Kidney (tissue), 14 donors: ENCODE measurements around the gene CNOT1. TPM values are rescaled to one million over a fixed set of nuclear protein-coding genes. Genes with fewer than 3 reads are reported as not detected.

Experiments
- DNase-seq, 5 donors: peaks; one replicate each; pipeline ENCODE4 v3.0.0-alpha.2; 2013 to 2020
- FAIRE-seq: peaks from 2 replicates; lab custom pipeline; 2012; peaks lifted over from hg19 to GRCh38; lab: Jason Lieb, UNC
- H3K27ac ChIP-seq, 2 donors: one replicate each; pipeline ENCODE4 v1.7.0; 2013; ENCODE audit warnings: low read depth in 2 of 2, low read length in 2 of 2, inconsistent platforms in 1 of 2
- H3K27me3 ChIP-seq: one replicate; pipeline ENCODE4 v1.7.1; 2013; ENCODE audit warnings: low read length, inconsistent platforms; ENCODE audit not compliant: control insufficient read depth, insufficient read depth
- H3K36me3 ChIP-seq, 3 donors: one replicate each; pipeline versions ENCODE4 v1.7.0 to v1.7.1; 2013; ENCODE audit warnings: low read length in 3 of 3, control low read depth in 1 of 3, inconsistent platforms in 1 of 3; ENCODE audit not compliant: insufficient read depth in 3 of 3, control insufficient read depth in 2 of 3
- H3K4me1 ChIP-seq, 3 donors: one replicate each; pipeline versions ENCODE4 v1.7.0 to v1.7.1; 2013; ENCODE audit warnings: low read length in 3 of 3, inconsistent platforms in 1 of 3, low read depth in 1 of 3; ENCODE audit not compliant: control insufficient read depth in 2 of 3, insufficient read depth in 2 of 3
- H3K4me3 ChIP-seq, 3 donors: one replicate each; pipeline versions ENCODE4 v1.7.0 to v1.8.1; 2013; ENCODE audit warnings: low read length in 3 of 3, control low read depth in 1 of 3, inconsistent platforms in 1 of 3
- H3K9ac ChIP-seq, 3 donors: one replicate each; pipeline versions ENCODE4 v1.7.0 to v1.7.1; 2013; ENCODE audit warnings: low read length in 3 of 3, control low read depth in 1 of 3, inconsistent platforms in 1 of 3
- H3K9me3 ChIP-seq, 3 donors: one replicate each; pipeline versions ENCODE4 v1.7.0 to v1.7.1; 2013; ENCODE audit warnings: low read length in 3 of 3, control low read depth in 1 of 3, inconsistent platforms in 1 of 3; ENCODE audit not compliant: control insufficient read depth in 2 of 3, insufficient read depth in 1 of 3
- intact Hi-C: fragments of 100-400 bp; cut with DNase I; formaldehyde crosslinking; loops from one replicate; pipeline ENCODE4 v1.11.1; 2022
- polyA plus RNA-seq: library from polyadenylated mRNA; stranded (reverse); fragments of 350-450 nt; fragmentation: Illumina TruSeq; extraction: RNeasy Lipid Tissue Mini Kit (QIAGEN cat#74804); gene quantifications from one replicate; pipeline ENCODE4 v1.2.3, GENCODE V29; 2014; ENCODE audit warnings: low read depth, low replicate concordance; ENCODE audit not compliant: insufficient read depth
- total RNA-seq: library from RNA; stranded (reverse); fragmentation: NEBNext Ultra II Directional; extraction: Animal tissue kit (Norgen Biotek cat#: 25700); gene quantifications from one replicate; pipeline ENCODE4 v1.2.1, GENCODE V29; 2021
- TF ChIP-seq, protein P1 (sequence below): IDR thresholded peaks from 3 replicates; pipeline ENCODE4 v1.5.1; 2012; ENCODE audit warnings: mild to moderate bottlenecking, moderate library complexity, borderline replicate concordance; ENCODE audit not compliant: insufficient read depth; ENCODE audit errors: extremely low read depth
- donor health status: control.
- donor health status: control.
- donor health status: control.
- donor health status: control.
- donor health status: control.
- donor health status: DM: yes; HTN: yes; CAD: no.
- donor health status: Normal renal cell carcinoma (clear cell type).

Gene CNOT1
- total and polyA plus RNA-seq, 2 donors from 2014 or later: 54.8 to 147 TPM

DNA sequence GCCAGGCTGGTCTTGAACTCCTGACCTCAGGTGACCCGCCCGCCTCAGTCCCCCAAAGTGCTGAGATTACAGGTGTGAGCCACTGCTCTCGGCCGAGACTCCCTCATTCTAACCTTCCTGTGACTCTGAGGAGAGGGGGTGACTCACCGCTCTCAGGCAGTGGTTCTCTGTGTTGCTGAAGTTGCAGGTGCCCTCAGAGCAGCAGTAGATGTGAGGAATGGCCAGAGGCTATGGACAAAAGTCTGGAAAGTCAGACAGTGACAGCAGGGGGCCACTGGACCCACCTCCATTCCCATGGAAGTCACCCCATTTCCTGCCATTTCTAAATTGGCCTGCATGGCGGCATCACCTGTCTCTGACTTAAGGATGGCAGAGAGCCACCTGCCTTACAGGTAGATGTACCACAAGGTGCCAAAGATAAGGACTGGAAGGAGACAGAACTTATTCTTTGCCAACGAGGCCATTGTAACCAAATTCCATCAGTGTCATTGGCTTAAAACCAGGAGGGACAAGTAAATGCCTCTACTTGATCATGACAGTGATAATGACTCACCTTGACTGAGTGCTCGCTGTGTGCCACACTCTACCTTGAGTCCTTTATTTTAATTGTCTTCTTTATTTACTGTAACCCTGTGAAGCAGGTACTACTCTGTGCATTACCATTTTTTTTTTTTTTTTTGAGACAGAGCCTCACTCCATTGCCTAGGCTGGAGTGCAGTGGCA, 15.3 kb upstream of the CNOT1 start:
- no peak for FAIRE-seq
- Histone ChIP-seq H3K9me3 (no peaks in the 10 kb centered on the region), H3K27me3 (no peaks in the 10 kb centered on the region), H3K4me1 (no peaks in the 10 kb centered on the region), H3K36me3 (no peaks in the 10 kb centered on the region), H3K27ac (no peak overlapping the region), H3K9ac (no peak overlapping the region), H3K4me3 (no peak overlapping the region)
- intact Hi-C loops: no loop called here
- no peak for DNase-seq
- TF ChIP-seq, protein P1, sequence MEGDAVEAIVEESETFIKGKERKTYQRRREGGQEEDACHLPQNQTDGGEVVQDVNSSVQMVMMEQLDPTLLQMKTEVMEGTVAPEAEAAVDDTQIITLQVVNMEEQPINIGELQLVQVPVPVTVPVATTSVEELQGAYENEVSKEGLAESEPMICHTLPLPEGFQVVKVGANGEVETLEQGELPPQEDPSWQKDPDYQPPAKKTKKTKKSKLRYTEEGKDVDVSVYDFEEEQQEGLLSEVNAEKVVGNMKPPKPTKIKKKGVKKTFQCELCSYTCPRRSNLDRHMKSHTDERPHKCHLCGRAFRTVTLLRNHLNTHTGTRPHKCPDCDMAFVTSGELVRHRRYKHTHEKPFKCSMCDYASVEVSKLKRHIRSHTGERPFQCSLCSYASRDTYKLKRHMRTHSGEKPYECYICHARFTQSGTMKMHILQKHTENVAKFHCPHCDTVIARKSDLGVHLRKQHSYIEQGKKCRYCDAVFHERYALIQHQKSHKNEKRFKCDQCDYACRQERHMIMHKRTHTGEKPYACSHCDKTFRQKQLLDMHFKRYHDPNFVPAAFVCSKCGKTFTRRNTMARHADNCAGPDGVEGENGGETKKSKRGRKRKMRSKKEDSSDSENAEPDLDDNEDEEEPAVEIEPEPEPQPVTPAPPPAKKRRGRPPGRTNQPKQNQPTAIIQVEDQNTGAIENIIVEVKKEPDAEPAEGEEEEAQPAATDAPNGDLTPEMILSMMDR: no peak

DNA sequence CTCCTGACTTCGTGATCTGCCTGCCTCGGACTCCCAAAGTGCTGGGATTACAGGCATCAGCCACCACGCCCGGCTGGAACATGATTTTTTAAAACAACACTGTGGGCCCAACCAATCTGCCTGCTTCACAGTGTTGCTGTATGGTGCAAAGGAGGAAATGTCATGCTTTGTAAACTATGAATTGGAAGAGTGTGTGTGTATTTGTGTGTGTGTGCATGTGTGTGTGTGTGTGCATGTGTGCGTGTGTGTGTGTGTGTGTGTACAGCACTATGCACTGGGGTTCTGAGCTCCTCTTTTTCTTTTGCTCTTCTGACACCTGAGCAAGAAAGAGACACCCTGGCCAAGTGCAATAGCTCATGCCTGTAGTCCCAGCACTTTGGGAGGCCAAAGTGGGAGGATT, 14.5 kb upstream of the CNOT1 start:
- no peak overlapping the region for H3K9ac ChIP-seq
- FAIRE-seq (no peak), DNase-seq (no peak)
- no peaks in the 10 kb centered on the region for H3K9me3 ChIP-seq
- H3K27ac ChIP-seq: no peak overlapping the region
- intact Hi-C loops: no loop called here
- H3K27me3 ChIP-seq: no peaks in the 10 kb centered on the region
- H3K4me1 ChIP-seq: no peaks in the 10 kb centered on the region
- no peak overlapping the region for H3K4me3 ChIP-seq
- TF ChIP-seq, protein P1: no peak
- H3K36me3 ChIP-seq: no peaks in the 10 kb centered on the region

DNA sequence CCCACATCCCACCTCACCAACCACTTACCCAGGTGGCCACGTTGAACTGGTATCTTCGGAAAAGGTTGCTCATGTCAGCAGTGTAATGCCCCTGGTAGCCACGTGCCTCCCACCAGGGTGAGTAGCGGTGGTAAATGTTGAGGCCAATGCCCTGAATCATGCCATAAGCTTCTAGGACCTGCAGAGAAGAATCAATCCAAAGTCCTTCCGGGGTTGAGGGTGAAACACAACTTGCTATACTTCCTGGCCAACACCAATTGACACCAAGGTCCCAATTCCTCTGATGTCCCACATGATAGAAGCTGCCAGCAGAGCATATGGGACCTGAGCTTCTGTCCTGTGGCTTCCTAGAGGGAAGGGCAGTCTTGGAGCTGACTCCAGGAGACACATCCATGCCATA, 11.3 kb upstream of the CNOT1 start:
- no peak for FAIRE-seq
- H3K36me3 ChIP-seq: no peaks in the 10 kb centered on the region
- H3K27me3 ChIP-seq: no peaks in the 10 kb centered on the region
- no peaks in the 10 kb centered on the region for H3K9me3 ChIP-seq
- H3K9ac ChIP-seq: no peak overlapping the region
- H3K27ac ChIP-seq: no peak overlapping the region
- no peak for DNase-seq
- intact Hi-C loops: no loop called here
- no peak overlapping the region for H3K4me3 ChIP-seq
- TF ChIP-seq, protein P1: no peak
- H3K4me1 ChIP-seq: no peaks in the 10 kb centered on the region

DNA sequence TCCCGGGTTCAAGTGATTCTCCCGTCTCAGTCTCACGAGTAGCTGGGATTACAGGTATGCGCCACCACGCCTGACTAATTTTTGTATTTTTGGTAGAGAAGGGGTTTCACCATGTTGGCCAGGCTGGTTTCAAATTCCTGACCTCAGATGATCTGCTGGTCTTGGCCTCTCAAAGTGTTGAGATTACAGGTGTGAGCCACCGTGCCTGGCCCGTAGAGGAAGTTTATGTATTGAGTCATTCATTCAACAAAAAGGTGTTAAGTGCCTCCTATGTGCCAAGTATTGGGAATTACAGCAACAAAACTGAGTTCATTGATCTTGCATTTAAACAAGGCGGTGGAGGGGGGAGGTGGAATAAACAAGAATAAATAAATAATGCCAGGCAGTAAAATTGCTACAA, 10.2 kb upstream of the CNOT1 start:
- no peaks in the 10 kb centered on the region for H3K27me3 ChIP-seq
- DNase-seq (no peak), FAIRE-seq (no peak)
- H3K9ac ChIP-seq: no peak overlapping the region
- H3K36me3 ChIP-seq: no peaks in the 10 kb centered on the region
- H3K4me1 ChIP-seq: no peaks in the 10 kb centered on the region
- no peaks in the 10 kb centered on the region for H3K9me3 ChIP-seq
- no peak overlapping the region for H3K4me3 ChIP-seq
- TF ChIP-seq, protein P1: no peak
- intact Hi-C loops: no loop called here
- H3K27ac ChIP-seq: no peak overlapping the region
